Inflammatory macrophage treated with lipopolysaccharide for 1 hour (primary cell): Measurements from ENCODE around the gene MYO5B.
"Not testable (repeated sequence)": the region's sequence is repeated elsewhere in the genome, so short reads cannot be mapped to it uniquely, and the experiment has no call there.

Experiments
- DNase-seq, 2 donors: peaks; one replicate each; pipeline ENCODE4 v3.0.0-alpha.2; 2020 to 2022

The MYO5B gene

DNA sequence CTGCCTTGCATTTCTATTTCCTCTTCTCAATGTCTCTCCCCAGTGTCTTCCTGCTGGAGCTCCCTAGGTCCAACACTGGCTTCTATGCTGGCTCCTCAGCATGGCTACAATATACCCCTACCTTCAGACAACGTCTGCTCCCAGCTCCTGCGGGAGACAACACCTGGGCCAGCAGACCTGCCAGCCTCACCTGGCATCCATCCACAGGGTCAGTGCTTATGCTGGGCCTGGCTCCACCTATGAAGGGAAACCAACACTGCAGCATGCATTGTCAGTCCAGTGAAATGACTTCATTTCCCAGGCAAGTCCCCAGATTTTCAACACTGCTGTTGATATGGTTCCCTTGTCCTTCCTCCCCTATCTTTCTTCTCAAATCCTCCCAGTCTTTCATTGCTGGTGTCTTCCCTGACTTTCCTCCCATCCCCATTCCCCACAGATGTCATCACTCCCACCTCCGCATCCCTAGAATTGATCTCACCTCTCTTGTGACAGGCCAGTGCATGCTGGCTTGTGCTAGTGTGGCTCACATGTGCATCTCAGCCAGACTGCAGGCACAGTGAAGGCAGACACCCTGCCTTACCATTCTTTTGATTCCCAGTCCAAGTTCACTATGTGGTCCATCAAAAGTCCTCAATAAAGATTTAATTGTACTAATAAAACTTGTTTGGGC, 98.0 kb downstream of the MYO5B start:
- no peak for DNase-seq

DNA sequence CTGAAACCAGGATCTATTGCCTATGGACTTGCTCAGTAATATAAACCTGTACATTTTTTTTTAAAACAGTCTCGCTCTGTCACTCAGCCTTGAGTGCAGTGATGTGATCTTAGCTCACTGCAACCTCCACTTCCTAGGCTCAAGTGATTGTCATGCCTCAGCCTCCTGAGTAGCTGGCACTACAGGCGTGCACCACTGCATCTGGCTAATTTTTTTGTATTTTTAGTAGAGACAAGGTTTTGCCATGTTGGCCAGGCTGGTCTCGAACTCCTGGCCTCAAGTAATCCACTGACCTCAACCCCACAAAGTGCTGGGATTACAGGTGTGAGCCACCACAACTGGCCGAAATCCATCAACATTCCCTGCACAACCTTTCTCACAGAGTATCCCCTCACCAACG, 100.2 kb downstream of the MYO5B start:
- not testable (repeated sequence) for DNase-seq

DNA sequence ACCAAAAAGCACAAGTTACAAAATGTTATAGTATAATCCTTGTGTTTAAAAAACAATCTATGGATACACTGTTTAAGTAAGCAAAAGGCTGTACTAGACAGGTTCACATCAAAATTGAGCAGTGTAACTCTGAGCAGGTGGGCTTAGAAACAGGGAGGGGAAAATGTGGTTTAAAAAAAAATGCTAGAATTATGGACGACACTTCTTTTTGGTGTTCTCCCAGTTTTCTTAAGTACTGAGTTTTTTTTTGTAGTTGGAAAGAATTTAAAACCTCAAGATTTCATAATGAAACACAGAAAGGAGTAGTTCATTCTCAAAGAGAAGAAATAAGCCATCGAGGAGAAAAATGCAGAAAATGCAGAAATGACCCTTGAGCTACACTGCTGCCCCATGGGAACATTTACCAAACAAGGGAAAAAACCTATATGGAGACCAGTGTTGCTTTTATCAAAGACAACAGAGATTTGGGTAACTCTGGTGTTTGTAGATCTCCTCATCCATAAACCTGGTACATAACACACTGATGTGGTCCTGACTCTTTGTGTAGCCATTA, 100.7 kb downstream of the MYO5B start:
- no peak for DNase-seq

DNA sequence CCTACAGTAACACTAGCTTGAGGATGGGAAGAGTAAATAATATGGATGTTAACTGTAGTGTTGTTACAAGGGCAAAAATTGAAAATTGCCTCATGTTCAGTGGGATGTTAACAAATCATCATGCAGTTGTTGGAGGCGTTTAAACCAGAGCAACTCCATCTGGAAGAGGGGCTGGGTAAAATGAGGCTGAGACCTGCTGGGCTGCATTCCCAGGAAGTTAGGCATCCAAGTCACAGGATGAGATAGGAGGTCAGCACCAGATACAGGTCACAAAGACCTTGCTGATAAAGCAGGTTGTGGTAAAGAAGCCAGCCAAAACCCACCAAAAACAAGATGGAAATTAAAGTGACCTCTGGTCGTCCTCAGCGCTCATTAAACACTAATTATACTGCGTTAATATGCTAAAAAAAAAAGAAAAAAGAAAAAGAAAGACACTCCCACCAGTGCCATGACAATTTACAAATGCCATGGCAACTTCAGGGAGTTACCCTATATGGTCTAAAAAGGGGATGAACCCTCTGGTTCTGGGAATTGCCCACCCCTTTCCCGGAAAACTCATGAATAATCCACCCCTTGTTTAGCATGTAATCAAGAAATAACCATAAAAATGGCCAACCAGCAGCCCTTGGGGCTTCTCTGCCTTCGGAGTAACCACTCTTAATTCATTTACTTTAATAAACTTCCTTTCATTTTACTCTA, 101.4 kb downstream of the MYO5B start:
- DNase-seq: no peak

DNA sequence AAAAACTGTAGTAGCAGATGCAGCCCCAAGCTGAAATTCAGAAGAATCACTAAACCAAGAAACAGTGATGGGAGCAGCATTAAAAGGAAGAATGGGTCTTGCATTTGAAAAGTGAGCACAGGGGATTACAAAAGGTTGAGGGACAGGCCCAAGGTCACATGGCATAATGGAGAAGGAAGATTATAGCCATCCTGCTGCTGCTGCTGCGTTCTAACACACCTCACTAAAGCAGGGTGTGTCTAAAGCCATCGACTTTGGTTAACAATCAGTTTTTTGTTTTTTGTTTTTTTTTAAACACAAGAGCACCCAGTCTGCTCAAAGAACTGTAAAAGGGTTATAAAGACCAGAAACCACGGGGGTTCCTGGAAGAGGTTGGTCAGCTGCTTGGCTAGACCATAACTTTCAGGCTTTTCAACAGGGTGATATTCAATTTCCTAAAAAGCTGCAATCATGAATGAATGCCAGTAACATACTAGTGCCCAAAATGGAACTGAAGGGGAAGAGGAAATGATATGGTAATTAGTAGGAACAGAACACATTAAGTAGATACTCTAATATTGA, 102.6 kb downstream of the MYO5B start:
- no peak for DNase-seq

DNA sequence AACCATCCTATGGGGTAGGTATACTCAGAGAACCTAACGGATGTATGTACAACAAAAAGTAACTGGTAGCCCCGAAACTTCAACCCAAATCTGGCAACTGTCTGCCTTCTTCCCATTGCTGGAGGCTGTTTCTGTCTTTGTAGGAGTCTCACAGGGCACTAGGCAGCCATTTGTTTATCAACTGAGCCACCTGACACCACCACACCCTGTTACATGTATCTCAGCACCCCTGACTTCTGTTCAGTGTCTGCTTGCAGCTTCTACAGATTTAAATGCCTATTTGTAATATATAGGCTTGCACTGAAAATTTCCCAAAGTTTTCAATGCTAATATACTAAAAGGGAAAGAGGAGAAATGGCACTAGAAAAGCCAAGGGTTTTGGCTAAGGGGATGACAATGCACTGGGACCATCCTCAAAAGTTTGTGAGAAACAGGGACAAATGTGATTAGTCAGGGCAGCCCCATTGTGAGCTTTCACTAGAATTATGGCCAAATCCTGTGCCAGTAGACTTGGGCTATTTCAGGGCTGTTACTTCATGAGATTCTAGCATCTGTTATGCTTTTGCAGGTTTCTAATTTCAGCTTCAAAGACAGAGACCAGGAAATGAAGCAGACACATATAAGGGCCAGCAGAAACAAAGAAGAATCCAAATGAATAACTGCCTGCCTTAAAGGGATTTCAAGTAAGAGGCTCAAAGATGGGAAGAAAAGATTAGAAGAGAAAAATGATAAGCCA, 103.3 kb downstream of the MYO5B start:
- DNase-seq: no peak

DNA sequence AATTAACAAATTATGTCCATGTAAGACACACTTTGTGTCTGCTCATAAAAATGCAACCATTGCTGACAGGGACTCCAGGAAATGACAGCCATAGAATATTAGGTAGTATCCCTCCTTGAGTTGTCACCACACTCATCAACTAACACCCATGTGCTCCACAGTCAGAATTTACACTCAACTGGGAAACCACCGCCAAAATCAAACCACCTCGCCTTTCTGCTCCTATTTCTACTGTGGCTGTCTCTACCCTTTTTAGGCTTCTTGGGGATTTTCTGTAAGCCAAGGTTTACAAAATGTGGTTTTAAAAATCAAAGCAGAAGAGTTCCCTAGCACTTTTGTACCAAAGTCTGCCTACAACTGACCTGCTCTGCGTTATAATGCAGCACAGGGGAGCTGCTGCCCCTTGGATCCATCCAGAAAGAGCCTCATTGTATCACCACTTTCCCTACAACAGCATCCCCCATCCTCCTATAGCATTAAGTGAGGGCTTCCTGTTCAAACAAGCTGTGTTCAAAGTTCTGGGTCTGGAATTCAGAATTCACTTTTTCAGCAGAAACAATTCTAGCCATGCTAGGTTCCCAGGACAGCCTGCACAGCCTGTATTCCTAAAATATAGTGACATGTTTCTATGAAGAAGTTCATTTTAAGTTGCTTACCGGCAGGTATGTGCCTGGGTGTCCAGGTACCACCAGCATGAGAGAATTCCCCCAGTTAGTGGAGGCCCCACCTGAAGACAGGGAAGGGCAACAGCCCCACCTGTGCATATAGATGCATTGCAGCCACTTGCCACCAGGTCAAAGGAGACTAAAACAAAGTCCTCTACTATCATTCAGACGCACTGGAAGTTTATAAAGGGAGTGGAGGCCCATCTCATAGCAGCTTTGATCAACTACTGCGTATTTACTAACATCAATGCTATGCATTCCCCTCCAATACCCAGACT, 104.3 kb downstream of the MYO5B start:
- no peak for DNase-seq

DNA sequence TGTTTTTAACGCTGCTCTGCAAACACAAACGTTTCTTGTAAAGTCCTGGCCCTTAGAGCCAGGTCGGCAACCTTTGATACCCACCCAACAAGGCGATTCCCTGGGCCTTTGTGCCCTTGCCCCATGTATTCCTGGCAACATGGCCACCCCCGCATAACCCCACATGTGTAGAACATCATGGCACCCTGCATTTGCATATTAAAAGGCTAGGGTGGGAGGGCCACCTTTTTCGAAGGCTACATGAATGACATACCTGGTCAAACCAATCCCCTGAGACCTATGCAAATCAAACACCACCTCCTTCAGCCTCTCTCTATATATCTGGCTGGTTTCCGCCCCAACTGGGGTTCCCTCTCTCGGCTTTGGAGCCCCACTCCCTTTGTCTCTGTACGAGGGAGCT, 105.2 kb downstream of the MYO5B start:
- no peak for DNase-seq

DNA sequence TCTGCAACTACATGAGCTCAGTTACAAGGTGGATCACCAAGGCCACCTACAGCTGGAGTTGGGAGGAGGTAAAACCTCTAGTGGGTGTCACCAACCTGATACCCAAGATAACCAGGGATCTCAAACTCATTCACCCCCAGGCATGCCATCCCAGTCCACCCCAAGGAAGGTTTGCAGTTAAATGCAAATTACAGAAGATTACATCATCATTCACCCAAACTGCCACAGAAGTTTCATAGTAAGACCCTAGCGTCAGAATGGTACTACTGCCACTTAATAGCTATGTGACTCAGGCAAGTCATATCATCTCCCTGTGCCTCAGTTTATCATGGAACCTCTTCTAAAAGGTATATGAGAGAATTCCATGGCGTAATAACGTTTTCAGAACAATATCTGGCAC, 111.2 kb downstream of the MYO5B start:
- no peak for DNase-seq

DNA sequence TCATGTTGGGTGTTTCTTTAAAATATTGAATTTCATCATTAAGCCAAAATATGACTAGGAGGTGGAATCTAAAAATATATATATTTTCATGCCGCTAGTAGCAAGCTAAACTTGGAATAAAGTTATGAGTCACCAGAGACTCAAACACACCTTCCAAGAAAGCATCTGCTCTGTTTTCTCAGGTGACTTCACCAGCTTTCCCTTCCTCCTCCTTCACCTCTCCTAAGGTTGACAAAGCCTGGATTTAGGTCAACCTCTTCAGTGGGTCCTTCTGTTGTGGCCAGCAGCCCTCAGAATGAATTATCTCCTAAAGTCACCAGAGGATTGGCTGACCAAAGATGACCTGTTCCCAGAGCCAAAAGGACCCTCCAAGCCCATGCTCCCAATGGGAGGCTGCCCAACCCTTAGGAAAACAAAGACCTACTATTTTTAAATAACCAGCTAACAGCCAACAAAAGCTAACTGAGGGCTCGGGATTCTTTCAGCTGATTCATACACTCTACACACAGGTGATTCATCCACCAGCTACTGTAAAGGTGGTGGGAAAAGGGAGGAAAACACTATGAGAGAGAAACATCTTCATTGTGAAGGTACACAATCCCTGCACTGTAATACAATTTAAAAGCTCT, 113.9 kb downstream of the MYO5B start:
- no peak for DNase-seq

DNA sequence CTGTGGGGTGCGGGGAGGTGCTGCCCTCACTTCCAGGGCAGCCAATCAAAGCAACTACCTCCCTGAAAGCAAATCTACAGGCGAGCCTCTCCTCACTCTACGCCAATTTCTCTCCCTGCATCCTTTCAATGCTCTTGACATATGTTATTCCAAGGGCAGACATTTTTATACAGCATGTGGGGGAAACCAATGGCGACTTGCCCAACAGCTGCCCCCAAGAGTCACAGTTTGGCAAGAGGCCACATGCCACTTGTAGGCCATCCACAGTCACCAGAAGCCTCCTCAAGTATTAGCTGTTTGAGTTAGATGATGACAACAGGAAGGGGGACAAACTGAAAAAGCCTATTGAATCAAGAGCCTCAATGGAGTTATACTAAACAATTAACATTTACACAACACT, 114.6 kb downstream of the MYO5B start:
- no peak for DNase-seq

DNA sequence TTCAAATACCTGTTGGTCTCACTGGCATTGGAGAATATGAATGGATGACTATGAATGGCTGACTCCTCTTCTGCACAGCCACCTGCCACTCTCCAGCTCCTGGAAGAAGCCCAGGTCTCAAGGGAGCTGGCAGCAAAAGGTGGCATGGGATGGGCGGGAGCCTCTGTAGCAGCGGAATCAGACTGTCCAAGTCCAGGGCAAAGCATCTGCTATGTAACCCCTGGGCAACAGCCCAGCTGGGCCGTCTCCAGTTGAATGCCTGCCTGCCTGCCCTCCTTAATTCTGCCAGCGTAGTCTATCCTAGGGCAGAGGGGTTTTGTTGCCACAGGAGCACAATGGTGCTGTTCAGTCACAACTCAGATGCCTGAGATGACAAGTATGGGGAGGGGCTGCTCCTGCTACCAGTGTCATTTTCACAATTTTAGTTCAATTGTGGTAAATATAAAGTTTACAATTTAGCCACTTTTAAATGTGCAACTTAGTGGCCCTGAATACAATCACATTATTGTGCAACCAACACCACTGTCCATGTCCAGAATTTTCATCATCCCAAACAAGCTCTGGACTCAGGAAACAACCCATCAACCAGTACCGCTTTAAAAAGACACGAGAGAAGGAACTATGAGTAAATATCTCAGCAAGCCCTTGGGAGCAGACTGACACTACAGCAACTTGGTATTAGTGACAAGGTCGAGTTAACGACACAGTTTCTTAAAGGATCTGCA, 115.2 kb downstream of the MYO5B start:
- no peak for DNase-seq

DNA sequence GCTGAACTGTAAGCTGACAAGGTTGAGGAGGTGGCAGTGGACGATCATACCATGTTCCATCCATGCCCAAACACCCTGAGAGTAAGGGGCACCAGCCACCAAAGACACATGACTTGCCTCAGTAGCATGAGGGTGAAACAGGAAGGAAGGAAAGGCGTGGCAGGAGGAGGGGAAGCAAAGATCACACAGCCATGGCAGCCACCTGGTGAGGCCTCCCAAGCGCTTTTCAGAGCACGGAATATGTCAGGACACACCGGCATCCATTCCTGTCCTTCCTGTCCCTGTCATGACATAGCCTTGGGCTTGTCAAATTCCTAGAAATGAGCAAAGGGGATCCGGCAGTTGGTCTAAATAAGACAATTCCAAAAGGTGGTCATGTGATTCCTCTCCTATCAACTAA, 118.7 kb downstream of the MYO5B start:
- DNase-seq: no peak

DNA sequence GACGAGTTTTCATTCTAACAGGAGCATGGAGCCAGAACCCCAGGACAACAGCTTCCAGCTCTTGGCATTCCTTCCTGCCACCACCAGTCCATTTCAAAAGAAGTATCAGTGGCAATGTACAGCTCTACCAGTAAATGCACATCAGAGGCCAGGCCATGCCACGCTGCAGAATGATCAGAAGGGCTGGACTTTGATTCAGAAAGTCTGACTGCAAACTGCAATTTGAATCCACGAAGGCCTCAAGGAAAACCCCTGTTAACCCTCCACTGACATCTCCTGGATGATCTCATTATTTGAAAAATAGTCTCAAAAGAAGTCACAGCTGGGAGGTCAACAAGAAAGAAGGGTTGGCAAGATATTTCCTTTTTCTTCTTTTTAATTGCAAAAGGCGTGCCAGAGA, 119.2 kb downstream of the MYO5B start:
- DNase-seq: no peak

DNA sequence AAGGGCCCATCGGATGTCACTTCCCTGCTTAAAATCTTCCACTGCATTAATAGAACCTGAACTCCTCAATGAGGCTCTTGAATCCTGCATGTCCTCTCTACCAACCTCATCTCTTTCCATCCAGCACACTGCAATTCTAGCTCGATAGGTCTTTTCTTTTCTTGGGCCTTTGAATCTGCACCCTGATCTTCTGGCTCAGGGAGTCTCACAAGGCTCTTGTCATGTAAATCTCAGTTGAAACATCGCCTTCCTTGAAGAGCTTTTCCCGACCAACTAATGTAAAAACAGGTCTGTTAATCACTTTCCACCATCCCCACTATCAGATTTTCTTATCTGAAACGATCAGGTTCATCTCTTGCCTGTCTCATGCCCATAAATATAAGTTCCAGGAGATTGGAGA, 120.5 kb downstream of the MYO5B start:
- DNase-seq: no peak

DNA sequence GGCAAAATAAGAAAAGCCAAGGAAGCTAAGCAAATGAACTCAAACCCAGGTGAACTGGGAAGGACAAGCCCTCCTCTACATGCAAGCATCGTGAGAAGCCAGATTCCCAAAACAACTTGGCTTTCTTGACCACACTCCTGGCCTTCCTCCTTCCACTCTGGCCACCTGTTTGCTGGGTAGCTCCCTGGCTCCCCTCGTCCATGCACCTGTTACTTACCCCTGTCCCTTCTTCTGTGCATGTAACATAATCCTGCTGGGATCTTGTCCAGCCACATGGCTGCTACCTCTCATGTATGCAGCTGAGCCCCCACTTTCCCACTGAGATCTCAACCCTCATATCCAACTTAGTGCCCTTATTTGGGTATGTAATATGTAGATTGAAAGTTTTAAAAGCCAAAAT, 121.6 kb downstream of the MYO5B start:
- DNase-seq: no peak

DNA sequence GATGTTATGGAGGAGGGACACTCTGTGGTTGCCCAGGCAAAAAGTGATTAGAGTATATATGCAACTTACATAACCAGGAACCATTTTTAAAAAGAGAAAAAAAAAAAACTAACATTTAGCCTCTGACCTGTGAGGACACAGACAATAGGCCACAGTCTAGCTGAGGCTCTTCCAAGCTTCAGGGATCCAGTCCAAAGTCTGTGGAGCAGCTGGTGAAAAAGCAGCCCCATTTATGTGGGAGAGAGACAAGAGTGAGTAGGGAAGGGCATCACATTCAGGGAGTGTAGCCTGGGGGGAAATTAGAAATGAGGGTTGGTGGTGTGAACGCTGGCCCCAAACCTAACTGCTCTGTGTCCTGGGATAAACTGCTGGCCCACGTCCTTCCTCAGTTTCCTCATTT, 122.8 kb downstream of the MYO5B start:
- no peak for DNase-seq

DNA sequence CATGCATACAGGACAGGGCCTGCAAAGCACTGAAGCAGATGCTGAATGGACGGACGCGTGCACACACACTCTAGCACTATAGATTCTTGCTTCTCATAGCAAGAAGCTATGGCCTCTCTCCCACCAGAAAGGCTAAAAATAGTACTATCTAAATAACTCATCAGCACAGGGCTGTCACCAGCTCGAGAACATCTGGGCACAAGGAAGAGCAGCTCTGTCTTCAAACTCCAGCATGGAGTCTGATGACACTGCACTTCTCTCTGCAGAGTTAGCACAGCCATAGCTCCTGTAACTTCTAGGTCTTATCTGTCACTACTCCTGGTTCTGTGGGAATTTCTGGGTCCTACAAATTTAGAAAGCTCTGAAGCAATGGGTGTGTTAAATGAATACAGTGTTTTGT, 123.5 kb downstream of the MYO5B start:
- DNase-seq: no peak

DNA sequence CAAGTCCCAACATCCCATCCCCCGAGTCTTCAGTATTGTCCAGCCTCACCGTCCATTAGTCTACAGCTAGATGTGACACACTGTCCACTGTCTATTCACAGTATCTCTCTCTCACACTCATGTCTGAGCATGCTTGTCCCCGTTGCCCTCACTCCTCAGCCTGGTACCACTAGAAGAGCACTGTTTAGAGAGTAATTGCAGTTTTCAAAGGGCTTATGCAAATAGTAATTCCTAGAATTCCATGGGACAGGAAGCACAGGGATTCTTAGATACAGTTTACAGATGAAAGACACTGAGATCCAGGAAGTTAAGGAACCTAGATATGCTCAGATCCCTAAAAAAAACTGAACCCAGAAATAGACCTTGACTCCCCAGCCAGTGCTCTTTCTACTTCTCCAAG, 125.5 kb downstream of the MYO5B start:
- no peak for DNase-seq

DNA sequence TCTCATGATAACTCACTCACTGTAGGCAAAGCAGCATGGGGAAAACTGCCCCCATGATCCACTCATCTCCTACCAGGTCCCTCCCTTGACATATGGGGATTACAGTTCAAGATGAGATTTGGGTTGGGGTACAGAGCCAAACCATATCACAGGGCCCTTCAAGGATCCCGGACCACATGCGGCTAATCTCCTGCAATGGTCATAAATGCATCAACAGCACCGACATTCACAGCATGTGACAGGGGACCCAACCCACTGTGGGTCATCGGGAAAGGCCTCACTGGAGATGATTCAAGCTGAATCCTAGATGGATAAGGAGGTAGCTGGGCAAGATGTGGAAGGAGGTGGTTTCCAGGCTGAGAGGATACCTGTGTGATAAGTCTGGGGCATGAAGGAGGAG, 129.4 kb downstream of the MYO5B start:
- DNase-seq: no peak

DNA sequence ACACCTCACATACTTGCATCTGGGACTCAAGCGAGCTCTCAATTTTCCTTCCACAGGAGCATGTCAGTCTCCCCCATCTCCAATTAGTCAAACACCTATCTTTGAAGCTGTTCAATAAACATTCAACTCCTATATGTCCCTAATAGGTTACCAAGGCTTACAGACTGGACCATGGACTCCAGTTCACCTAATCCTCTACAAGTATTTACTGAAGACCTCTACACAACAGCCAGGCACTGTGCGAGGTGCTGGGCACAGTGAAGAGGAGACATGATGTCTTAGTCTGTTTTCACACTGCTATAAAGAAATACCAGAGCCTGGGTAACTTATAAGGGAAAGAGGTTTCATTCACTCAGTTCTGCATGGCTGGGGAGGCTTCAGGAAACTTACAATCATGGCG, 129.9 kb downstream of the MYO5B start:
- no peak for DNase-seq
